Activated CD8-positive, alpha-beta T cell treated with anti-CD3 and anti-CD28 coated beads for 36 hours (primary cell): ENCODE measurements around the gene SPRYD3. TPM values are rescaled to one million over a fixed set of nuclear protein-coding genes. Genes with fewer than 3 reads are reported as not detected.
A peak's percentile ranks its signal among the peaks of the same experiment; 100 is the strongest.

Source experiments
- ATAC-seq: fragments of 200-7000 bp; cut with Tn5 transposase; one replicate; pipeline ENCODE4 v1.10.0; 2021; ENCODE audit warnings: mild to moderate bottlenecking, moderate library complexity
- CTCF ChIA-PET: fragments of 350-600 bp; sonication (Branson Sonifier 250); formaldehyde crosslinking; loops from one replicate; lab custom pipeline; 2021; ENCODE audit warnings: antibody characterized with exemption; lab: Charles Lee
- POLR2A ChIA-PET: fragments of 350-600 bp; sonication (Branson Sonifier 250); formaldehyde crosslinking; loops from one replicate; lab custom pipeline; 2021; ENCODE audit warnings: antibody characterized with exemption; lab: Charles Lee
- DNase-seq: peaks from one replicate; pipeline ENCODE4 v3.0.0-alpha.2; 2020
- H3K27ac Mint-ChIP-seq: one replicate; pipeline ENCODE4 v1.8.0; 2021; ENCODE audit warnings: mild to moderate bottlenecking, mixed read lengths
- H3K27me3 Mint-ChIP-seq: one replicate; pipeline ENCODE4 v1.8.0; 2021; ENCODE audit warnings: mixed read lengths
- H3K36me3 Mint-ChIP-seq: one replicate; pipeline ENCODE4 v1.8.0; 2021; ENCODE audit warnings: low read depth, mixed read lengths
- H3K4me1 Mint-ChIP-seq: one replicate; pipeline ENCODE4 v1.8.0; 2021; ENCODE audit warnings: low read depth, mixed read lengths
- H3K4me3 Mint-ChIP-seq: one replicate; pipeline ENCODE4 v1.8.0; 2021; ENCODE audit warnings: mild to moderate bottlenecking, moderate library complexity, mixed read lengths
- H3K9me3 Mint-ChIP-seq: one replicate; pipeline ENCODE4 v1.8.0; 2021; ENCODE audit warnings: mixed read lengths
- CTCF ChIP-seq: fragments of 200-600 bp; IDR thresholded peaks from one replicate; pipeline ENCODE4 v1.8.0; 2022; ENCODE audit warnings: antibody characterized with exemption, mild to moderate bottlenecking
- intact Hi-C: fragments of 100-400 bp; cut with micrococcal nuclease; formaldehyde crosslinking; loops from one replicate; pipeline ENCODE4 v1.10.0; 2022
- total RNA-seq, 2 experiments: library from RNA; stranded (reverse); gene quantifications; one replicate each; pipeline ENCODE4 v1.2.3, GENCODE V29; 2021

Gene SPRYD3
- total RNA-seq, 2 experiments from 2014 or later: 24.8 to 25.0 TPM

- Mint-ChIP-seq H3K27ac (peak overlapping the region; percentile 80), H3K4me3 (peak overlapping the region; percentile 83), H3K4me1 (peaks cover 39% of the 10 kb centered on the region), H3K36me3 (peaks cover 13% of the 10 kb centered on the region), H3K27me3 (no peaks in the 10 kb centered on the region), H3K9me3 (no peaks in the 10 kb centered on the region)
- ChIA-PET CTCF (interaction anchor here (0.9 to 31.8 kb wide), 10 partner anchors 10 to 273 kb away, joined by 3 to 553 read pairs (median 9); partner anchors contain the start of genes IGFBP6 and SOAT2), POLR2A (interaction anchor here (0.6 to 5.7 kb wide), 14 partner anchors 8 to 1681 kb away, joined by 3 to 37 read pairs (median 5); partner anchors contain the start of genes IGFBP6 and SOAT2)
- DNase-seq: peak; percentile 70
- peak; percentile 20 for ATAC-seq
- intact Hi-C loops: loop anchor here (1.0 kb wide), 1 partner anchor 20 kb away; no protein-coding TSS in a partner anchor
- TF ChIP-seq CTCF: no peak
Observed at GRCh38 chr12:53078425-53079225, 565 bp downstream of the SPRYD3 start.

- Mint-ChIP-seq H3K9me3 (no peaks in the 10 kb centered on the region), H3K36me3 (peaks cover 20% of the 10 kb centered on the region), H3K27me3 (no peaks in the 10 kb centered on the region), H3K4me3 (peak overlapping the region; percentile 83), H3K4me1 (peaks cover 33% of the 10 kb centered on the region), H3K27ac (no peak overlapping the region)
- no peak for ATAC-seq
- DNase-seq: no peak
- ChIA-PET POLR2A (interaction anchor here (0.9 to 5.7 kb wide), 6 partner anchors 10 to 26 kb away, joined by 3 to 37 read pairs (median 7); partner anchors contain the start of genes IGFBP6 and SOAT2), CTCF (interaction anchor here (0.8 to 31.8 kb wide), 4 partner anchors 8 to 340 kb away, joined by 3 to 553 read pairs (median 64); partner anchors contain the start of genes IGFBP6 and SOAT2)
- intact Hi-C loops: no loop called here
- TF ChIP-seq CTCF: no peak
Observed at GRCh38 chr12:53077030-53077429, 2.2 kb downstream of the SPRYD3 start.

- Mint-ChIP-seq H3K4me3 (no peak overlapping the region), H3K9me3 (no peaks in the 10 kb centered on the region), H3K4me1 (peaks cover 33% of the 10 kb centered on the region), H3K27ac (peak overlapping the region; percentile 3), H3K36me3 (peaks cover 22% of the 10 kb centered on the region), H3K27me3 (no peaks in the 10 kb centered on the region)
- CTCF ChIA-PET: interaction anchor here (11.7 to 31.8 kb wide), 2 partner anchors 8 to 24 kb away, joined by 124 to 553 read pairs; partner anchors contain the start of genes IGFBP6 and SOAT2
- POLR2A ChIA-PET: interaction anchor here (1.1 to 5.7 kb wide), 3 partner anchors 10 to 22 kb away, joined by 3 to 37 read pairs (median 15); partner anchors contain the start of gene IGFBP6
- intact Hi-C loops: no loop called here
- TF ChIP-seq CTCF: no peak
- no peak for DNase-seq
- ATAC-seq: no peak
Observed at GRCh38 chr12:53076461-53076860, 2.7 kb downstream of the SPRYD3 start.

- POLR2A ChIA-PET: no interaction called here
- no peak for TF ChIP-seq CTCF
- CTCF ChIA-PET: interaction anchor here (0.7 to 31.8 kb wide), 2 partner anchors 6 to 24 kb away, joined by 3 to 553 read pairs; no protein-coding TSS in a partner anchor
- intact Hi-C loops: no loop called here
- Mint-ChIP-seq H3K4me3 (no peak overlapping the region), H3K27me3 (no peaks in the 10 kb centered on the region), H3K27ac (no peak overlapping the region), H3K4me1 (peaks cover 28% of the 10 kb centered on the region), H3K36me3 (peaks cover 22% of the 10 kb centered on the region), H3K9me3 (no peaks in the 10 kb centered on the region)
- ATAC-seq: no peak
- no peak for DNase-seq
Observed at GRCh38 chr12:53074999-53075370, 4.2 kb downstream of the SPRYD3 start.
